Measurements from ENCODE around the gene RFC2. TPM values are rescaled to one million over a fixed set of nuclear protein-coding genes. Genes with fewer than 3 reads are reported as not detected.

RFC2 gene
- total and polyA plus RNA-seq, 10 of the 15 experiments (the other 5 are each of a cell fraction or from before 2014, with no cell fraction given) = 25.8 to 145 (median 90.9) TPM

GRCh38 chr7:74289018-74289658 is 34.9 kb upstream of the RFC2 start, which contains the start of gene CLIP2 (continued):
- TF ChIP-seq ZNF592 (IDR thresholded peaks at IDR 0.05) (no peak), RCOR1 (conservative IDR thresholded peaks at IDR 0.05; ENCODE audit: low read depth, low read length) (no peak), EED (IDR thresholded peaks at IDR 0.05; ENCODE audit: low read depth) (peak; percentile 74), SMARCA5 (IDR thresholded peaks at IDR 0.05) (peak; percentile 39), ATF2 (IDR thresholded peaks at IDR 0.05; ENCODE audit: low read length) (no peak), ZBTB11 (CRISPR knock-in tag; IDR thresholded peaks at IDR 0.05) (no peak), MEF2B (IDR thresholded peaks at IDR 0.05; ENCODE audit: partially characterized antibody, poor library complexity, severe bottlenecking) (no peak), ZBTB4 (CRISPR knock-in tag; IDR thresholded peaks at IDR 0.05) (no peak), ZNF687 (IDR thresholded peaks at IDR 0.05) (peak; percentile 53; the same call in 1 of the 2 replicates), TBL1XR1 (IDR thresholded peaks at IDR 0.05; ENCODE audit: low read depth, low read length) (no peak), NFXL1 (IDR thresholded peaks at IDR 0.05; ENCODE audit: borderline replicate concordance) (0 out of 2 replicates have a peak, but pooled peaks have one; percentile 46)
